HEK293T (cell line): Measurements from ENCODE around the gene AGAP2.

ENCODE experiments used
- ARNT ChIP-seq: fragments of 450-650 bp; IDR thresholded peaks from 2 replicates; pipeline ENCODE4 v1.6.1; 2017; ENCODE audit warnings: mild to moderate bottlenecking
- BHLHE40 ChIP-seq: fragments of 450-650 bp; IDR thresholded peaks from 2 replicates; pipeline ENCODE4 v1.6.1; 2016; ENCODE audit warnings: mild to moderate bottlenecking, moderate library complexity, borderline replicate concordance
- CTBP1 ChIP-seq: fragments of 450-650 bp; IDR thresholded peaks from 2 replicates; pipeline ENCODE4 v1.6.1; 2016; ENCODE audit warnings: borderline replicate concordance
- ELF4 ChIP-seq: fragments of 450-650 bp; IDR thresholded peaks from 2 replicates; pipeline ENCODE4 v1.6.1; 2017; ENCODE audit warnings: antibody characterized with exemption
- FOXA1 ChIP-seq: fragments of 450-650 bp; IDR thresholded peaks from 2 replicates; pipeline ENCODE4 v1.6.1; 2016; ENCODE audit warnings: mild to moderate bottlenecking
- FOXK2 ChIP-seq: fragments of 450-650 bp; IDR thresholded peaks from 2 replicates; pipeline ENCODE4 v1.6.1; 2016; ENCODE audit warnings: mild to moderate bottlenecking
- FOXM1 ChIP-seq: fragments of 450-650 bp; IDR thresholded peaks from 2 replicates; pipeline ENCODE4 v1.6.1; 2017; ENCODE audit warnings: mild to moderate bottlenecking, borderline replicate concordance
- HDGF ChIP-seq: fragments of 450-650 bp; IDR thresholded peaks from 2 replicates; pipeline ENCODE4 v1.6.1; 2017; ENCODE audit warnings: antibody characterized with exemption, borderline replicate concordance
- L3MBTL2 ChIP-seq: fragments of 450-650 bp; conservative IDR thresholded peaks from 2 replicates; pipeline ENCODE4 v1.6.1; 2016; ENCODE audit warnings: mild to moderate bottlenecking
- NFRKB ChIP-seq: fragments of 450-650 bp; IDR thresholded peaks from 2 replicates; pipeline ENCODE4 v1.6.1; 2016; ENCODE audit warnings: mild to moderate bottlenecking, moderate library complexity
- SP1 ChIP-seq: fragments of 450-650 bp; IDR thresholded peaks from 2 replicates; pipeline ENCODE4 v1.6.1; 2017
- SUZ12 ChIP-seq: fragments of 450-650 bp; IDR thresholded peaks from 2 replicates; pipeline ENCODE4 v1.6.1; 2016; ENCODE audit warnings: mild to moderate bottlenecking
- ZNF384 ChIP-seq: fragments of 450-650 bp; IDR thresholded peaks from 2 replicates; pipeline ENCODE4 v1.6.1; 2016
- TF ChIP-seq, protein P1 (sequence below): fragments of 450-650 bp; IDR thresholded peaks from 2 replicates; pipeline ENCODE4 v1.6.1; 2016

GRCh38 chr12:57722716-57723629 is 15.6 kb downstream of the AGAP2 start:
- TF ChIP-seq SUZ12 (no peak), FOXA1 (no peak), SP1 (no peak), ZNF384 (no peak), FOXK2 (no peak), ARNT (no peak), ELF4 (no peak), BHLHE40 (no peak), CTBP1 (no peak), L3MBTL2 (no peak), HDGF (no peak), FOXM1 (no peak), NFRKB (no peak)
- TF ChIP-seq, protein P1, sequence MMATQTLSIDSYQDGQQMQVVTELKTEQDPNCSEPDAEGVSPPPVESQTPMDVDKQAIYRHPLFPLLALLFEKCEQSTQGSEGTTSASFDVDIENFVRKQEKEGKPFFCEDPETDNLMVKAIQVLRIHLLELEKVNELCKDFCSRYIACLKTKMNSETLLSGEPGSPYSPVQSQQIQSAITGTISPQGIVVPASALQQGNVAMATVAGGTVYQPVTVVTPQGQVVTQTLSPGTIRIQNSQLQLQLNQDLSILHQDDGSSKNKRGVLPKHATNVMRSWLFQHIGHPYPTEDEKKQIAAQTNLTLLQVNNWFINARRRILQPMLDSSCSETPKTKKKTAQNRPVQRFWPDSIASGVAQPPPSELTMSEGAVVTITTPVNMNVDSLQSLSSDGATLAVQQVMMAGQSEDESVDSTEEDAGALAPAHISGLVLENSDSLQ: no peak
